Stimulated activated CD4-positive, alpha-beta T cell treated with anti-CD3 and anti-CD28 coated beads, TNF-alpha, amount 100 ng/mL, for 24 hours (primary cell): Measurements from ENCODE around the gene PKHD1.

Experiments
- DNase-seq, 3 experiments: peaks; one replicate each; pipeline ENCODE4 v3.0.0-alpha.2; 2020; ENCODE audit warnings: low read depth in 3 of 3

The PKHD1 gene

DNA sequence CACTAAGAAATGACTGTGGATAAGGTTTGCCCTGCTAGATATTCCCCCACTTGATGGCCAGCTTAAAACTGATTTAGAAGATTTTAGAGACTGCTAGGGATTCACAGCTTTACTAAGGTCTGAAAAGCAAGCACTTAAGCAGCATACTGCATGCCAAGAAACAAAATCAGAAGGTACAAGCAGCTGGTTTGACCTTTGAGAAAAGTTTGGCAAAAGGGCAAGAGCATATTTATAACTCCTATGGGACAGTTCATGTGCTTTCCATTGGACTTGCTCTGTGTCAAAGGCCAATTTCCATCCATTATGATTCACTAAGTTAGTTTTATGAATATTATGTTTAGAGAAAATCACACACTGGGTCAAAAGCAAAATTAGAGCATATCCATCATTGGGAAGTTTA, 402.8 kb downstream of the PKHD1 start:
- DNase-seq, result no peak

DNA sequence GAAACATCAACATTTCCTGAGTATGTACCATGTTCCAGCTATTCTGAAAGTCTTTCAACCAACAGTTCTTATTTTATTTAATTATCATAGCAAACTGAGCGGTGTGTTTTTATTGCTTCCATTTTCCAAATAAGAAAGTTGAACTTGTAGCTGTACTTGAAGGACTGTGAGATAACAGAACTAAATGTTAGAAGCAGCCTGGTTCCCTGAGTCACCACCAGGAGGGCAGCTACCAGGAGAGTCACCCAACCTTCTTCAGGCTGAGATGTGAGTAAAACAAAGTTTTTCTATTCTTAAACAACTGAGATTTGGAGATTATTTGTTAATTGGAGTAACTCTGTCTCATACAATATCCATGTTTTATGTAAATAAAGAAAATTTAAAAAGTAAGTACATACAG, 403.4 kb downstream of the PKHD1 start:
- DNase-seq, result no peak

DNA sequence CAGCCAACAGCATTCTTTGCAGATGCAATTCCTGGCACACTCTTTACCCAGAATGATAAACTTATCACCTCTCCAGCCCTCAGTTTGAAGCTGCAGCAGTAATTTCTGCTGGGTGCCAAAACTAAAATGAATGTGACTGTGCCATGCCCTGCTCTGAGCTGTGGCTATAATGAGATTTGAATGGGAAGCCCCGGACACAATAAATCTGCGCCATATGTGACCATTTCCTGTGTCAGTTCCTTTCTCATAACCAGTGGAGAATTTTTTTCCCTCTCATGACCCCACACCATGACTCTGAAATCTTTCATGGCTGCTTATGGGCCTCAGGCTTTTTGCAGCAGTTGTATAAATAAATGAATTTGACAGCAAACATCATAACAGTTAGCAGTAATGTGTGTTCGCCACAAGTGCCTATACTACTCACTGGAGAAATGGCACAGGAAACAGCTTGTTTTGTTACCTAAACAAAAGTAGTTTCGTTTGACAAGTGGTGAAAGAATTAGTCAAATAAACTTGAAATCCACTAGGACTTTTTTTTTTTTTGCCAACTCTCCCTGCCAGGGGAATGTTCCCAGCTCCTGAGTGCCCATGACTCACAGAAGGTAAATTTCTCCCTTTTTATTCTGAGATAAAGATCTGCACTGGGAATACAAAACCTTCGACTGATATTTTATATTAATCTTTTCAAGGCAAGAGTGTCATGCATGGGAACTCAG, 408.4 kb downstream of the PKHD1 start:
- DNase-seq, result no peak

DNA sequence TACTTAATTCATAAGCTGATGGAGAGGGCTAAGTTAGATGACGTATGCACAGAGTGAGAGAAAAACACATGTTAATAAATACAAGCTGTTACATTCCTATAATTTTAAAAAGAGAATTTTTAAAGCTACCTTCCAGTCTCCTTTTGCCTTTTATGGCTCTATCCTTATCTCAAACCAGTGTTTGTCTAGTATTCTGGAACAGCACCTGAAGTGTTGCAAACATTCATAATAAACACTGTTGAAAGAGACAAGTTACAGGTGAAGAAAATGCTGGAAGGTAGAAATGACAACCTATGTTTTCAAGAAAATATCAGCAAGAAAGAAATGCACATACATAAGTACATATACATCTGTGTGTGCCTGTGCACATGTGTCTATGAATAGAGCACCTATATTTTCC, 409.1 kb downstream of the PKHD1 start:
- DNase-seq, result no peak

DNA sequence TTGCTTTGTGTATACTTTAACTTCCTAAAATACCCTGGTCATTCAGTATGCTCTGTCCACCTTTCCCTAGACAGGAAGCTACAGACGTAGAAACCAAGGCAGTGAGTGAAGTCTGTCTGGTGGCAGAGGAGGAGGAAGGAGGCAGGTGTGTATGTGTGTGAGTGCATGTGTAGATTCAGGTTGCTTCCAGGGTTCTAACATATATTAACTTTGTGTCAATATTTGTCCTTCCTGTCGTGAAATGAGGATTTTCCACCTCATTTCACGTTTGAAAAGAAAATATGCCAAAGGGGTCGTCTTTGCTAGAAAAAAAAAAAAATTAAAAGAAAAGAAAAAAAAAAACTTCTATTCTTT, 411.5 kb downstream of the PKHD1 start:
- no peak for DNase-seq

DNA sequence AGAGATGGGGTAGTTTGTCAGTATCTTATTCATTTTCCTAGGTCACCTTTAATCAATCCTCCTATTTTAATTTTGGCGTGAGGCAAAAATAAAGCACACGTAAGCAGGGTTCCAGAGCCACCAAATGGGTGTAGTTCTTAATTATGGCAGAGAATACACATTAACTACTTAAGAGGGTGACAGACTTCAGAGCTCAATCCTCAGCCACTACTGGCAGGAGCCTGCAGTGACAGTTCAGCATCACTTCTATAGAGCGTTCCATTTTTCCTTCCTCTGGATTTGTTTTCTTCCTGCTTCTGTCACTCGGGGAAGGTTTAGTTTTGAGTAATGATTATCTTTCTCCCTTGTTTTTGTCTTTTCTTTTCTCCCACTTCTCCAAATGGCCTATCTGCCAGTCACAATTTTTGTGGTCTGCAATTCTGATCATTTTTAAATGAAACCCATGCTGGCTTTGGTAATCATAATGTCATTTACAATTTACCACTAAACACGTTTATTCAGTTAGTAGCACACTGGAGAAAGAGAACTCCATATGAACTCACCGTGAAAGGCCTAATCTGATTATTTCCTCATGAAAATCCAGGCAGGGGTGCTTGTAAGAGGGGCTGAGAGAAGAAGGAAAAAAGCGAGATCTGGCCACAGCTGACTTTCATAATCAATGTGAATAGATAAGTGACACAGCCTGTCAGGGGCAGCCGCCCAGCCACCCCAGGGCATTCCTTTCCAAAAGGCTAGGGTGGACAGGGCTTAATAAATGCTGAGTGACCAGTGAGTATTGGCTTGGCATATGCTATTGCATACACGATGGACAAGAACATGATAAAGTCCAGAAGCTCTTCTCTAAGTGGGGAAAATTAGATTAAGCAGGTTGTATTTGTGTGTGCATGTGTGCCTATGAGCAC, 412.1 kb downstream of the PKHD1 start:
- no peak for DNase-seq

DNA sequence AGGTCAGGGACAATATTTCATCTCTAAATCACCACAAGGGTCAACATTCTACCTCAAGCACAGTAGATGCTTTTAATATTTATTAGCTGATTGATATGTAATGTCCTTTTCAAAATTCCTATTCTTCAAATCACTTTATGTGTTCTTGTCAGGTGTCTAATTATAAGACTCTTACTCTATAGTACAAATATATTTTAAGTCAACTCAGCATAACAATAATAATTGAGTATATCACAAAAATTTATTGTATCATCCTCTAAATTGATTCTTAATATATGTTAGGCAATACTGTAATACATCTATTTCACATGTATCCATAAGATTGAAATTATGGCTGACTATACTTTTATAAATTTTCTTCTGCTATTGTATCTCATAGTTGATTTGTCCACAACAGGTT, 423.9 kb downstream of the PKHD1 start:
- DNase-seq, result no peak

DNA sequence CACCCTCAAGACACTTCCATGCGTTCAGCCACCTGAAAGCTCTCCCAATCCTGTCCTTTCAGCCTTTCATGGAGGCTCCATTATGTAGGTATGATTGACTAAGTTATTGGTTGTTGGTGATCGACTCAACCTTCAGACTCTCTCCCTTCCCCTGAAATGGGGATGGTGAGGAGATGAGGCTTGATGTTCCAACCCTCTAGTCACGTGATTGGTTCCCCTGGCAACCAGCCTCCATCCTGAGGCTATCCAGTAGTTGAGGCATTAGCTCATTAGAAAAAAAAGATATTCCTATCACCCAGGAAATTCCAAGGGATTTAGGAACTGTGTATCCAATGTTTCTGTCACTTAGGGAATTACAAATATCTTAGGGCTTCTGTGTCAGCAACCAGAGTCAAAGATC, 426.6 kb downstream of the PKHD1 start:
- DNase-seq, result no peak

DNA sequence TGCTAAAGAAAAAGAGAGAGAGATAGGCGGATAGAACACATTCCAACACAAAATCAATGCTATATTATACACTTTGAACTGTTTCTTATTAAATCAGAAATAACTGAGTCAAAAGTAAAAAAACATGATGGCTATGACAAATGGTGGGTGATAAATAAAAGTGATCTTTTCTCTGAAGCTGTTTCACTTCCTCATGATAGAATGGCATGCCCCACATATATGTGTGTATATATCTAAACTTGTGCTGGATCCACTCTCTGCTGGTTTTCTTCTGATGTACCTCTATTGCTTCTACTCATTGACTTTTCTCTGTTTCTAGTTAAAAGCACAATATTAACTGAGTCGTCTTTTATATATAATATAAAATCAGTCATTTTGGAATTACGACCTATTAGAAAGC, 429.9 kb downstream of the PKHD1 start:
- DNase-seq, result no peak

DNA sequence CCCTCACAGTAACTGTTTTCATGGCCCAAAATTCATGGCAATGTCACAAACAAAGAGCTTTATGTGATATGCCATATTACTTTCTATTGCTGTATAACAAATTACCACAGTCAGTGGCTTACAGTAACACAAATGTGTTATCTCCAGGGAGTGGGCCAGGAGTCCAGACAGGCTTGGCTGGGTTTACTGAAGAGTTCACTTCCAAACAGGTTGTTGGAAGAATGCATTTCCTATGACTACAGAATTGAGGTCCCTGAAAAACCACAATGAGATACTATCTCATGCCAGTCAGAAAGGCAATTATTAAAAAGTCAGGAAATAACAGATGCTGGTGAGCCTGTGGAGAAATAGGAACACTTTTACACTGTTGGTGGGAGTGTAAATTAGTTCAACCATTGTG, 431.9 kb downstream of the PKHD1 start:
- no peak for DNase-seq

DNA sequence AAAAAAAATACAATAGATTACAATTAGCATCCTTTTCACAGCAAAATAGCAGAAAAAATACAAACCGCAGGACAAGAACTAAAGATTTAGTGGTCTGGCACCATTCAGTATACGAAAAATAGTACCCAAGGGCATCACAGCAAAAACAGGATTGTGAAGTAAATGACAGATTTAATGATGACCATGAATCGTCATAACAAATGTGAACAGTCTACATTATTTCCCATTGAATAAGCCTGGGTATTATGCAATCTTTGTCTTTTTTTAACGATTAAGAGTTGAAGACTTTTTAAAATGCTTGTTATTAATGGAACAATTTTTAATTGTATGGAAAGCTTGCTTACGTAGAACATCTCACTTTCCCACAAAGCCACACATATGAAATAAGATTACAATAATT, 432.8 kb downstream of the PKHD1 start:
- DNase-seq, result no peak

DNA sequence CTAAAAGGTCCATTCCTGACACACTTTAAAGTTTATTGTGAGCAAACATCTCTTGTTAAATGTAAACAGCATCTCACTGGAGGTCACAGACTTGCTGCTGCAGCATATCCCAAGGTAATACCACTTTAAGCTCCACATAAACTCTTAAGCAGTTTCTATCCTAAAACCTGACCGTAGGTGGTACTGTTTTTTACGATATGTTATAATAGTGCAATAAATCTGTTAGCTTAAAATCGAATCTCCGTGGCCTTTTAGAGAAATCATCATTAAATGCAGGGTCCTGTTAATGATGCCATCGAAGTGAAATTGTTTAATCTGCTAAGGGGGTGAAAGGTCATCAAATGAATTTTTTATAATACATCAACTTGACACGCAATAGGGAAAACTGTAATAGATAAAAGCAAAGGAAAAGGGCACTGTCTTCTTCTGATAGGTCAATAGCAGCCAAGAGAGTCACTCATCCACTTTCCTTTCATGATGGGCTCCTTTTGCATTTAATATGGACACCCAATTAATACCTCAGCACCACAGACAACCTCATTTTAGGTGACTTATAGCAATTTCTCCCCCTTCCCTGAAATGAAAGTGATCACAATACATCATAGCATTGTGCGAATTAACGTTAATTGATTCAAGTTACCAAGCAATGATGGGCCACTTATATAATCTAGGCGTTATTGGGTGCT, 436.1 kb downstream of the PKHD1 start:
- DNase-seq, result no peak

DNA sequence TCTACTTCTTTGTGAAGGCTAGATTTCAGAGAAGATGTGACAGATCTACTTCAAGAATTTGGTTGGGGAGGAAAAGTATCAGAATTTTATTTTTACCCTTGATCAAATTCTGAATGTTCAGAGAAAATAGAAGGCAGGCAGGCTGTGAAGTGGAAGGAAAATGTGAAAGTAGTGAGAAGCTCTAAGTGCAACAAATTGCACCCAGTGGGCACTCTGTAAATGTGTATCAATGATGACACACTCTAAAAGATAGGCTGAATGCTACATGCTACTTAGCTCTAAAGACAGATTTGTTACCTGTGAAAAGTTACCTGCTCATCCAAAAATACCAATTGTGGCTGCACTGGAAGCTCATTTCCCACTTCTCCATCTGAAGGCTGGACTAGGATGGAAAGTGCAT, 438.6 kb downstream of the PKHD1 start:
- no peak for DNase-seq

DNA sequence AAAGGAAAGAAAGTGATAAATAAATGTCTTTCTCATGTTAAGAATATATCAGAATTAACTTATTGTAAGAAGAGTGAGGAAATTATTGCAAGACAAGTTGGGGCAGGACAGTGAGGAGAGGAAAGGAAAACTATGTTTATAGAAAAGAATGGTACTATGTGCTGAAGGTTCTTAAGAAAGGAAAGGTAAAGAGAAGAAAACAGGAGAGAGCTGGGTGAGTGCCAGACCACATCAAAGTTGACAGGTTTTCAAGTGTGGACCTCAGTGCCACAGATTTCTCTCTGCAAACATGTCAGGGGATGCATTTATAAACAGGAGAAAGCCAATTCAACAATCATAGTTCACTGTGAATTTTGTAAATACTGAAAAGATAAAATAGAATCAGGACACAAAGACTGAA, 439.2 kb downstream of the PKHD1 start:
- no peak for DNase-seq

DNA sequence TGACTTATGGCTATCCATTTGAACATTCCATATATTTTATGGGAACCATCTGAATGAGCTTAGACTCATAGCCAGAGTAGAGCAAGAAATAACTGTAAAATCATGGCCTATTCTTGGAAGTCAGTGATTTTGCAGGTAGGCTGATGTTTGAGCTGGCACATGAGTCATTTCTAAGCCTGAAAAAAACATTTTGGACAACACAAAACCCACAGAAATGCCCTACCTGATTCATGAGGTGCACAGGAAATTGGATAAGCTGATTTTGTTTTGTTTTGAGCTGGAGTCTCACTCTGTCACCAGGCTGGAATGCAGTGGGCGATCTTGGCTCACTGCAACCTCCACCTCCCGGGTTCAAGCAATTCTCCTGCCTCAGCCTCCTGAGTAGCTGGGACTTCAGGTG, 443.0 kb downstream of the PKHD1 start:
- DNase-seq, result no peak

DNA sequence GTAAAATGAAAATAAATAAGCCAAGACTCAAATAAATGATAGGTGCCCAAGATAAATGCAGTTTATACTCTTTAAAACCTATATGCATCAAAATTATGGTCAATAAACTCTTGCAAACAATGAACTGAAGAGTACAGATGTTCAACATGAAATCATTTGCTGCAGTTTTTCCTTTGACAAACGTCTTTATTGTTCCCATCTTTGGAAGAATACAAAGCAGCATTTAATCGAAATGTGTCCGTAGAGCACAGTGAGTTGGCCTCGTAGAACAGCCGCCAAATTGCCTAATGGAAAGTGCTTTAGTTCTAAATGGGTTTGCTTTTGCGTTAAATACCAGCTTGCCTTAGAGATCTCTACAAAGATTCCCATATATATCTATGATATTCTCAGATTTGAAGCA, 447.4 kb downstream of the PKHD1 start:
- DNase-seq, result no peak

DNA sequence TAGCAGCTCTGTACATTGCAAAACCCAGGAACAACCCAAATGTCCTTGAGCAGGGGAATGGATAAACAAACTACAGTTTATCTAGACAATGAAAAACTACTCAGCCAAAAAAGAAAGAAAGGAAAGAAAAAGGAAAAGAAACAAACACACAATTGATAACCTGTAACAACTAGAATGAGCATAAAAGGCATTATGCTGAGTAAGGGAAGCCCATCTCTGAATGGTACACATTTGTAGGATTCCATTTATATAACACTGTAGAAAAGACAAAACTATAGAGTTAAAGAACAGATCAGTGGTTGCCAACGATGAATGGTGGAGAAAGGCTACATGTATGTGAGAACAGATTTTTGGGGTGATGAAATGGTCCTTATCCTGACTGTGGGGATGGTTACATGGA, 454.0 kb downstream of the PKHD1 start:
- DNase-seq, result no peak

DNA sequence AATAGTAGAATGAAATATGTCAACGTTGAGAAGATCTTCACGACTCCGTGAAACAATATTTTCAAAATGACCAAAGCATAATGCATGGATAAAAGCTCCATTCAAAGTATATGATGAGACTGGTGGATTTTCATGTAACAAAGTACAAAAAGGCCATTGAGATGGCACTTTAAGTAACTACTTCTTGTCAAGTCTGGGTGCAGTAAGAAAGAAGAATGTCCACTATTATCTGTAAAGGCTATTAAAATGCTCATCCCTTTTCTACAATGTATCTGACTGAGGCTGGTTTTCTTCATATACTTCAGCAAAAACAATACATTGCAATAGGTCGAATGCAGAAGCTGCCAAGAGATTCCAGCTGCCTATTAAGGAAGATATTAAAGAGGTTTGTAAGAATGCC, 457.4 kb downstream of the PKHD1 start:
- DNase-seq, result no peak

DNA sequence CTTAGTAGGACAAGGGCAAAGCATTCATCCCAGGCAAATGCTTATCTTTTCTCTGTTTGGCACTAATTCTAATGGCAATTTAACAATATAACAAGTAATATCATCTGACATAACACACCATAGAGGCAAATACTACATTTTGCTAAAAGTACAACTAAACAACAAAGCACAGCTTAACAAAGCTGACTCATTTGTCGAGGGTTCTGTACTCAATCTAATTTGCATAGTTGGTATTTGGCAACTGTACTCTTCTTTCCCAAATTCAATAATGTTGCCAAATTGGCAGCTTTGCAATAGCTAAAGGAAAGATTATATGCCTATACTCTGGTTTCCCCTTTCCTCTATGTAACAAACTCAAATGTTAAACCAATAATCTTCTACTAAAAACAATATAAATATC, 461.0 kb downstream of the PKHD1 start:
- no peak for DNase-seq

DNA sequence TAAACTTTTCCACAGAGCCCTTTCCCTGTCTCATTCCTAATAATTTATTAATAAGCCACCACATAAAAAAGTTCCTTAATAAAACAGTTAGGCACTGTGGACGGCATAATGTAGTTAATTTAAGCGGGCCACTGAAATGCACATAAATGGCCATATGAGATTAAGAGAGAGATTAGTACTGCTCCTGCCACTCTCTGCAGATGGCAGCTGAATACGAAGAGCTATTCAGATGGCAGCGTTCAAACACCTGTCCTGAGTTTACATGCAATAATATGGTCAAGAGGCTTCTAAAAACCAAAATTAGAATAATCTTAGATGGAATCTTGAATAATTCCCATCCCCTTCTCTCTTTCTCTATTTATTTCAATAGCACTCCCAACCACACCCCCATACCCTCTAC, 461.8 kb downstream of the PKHD1 start:
- DNase-seq, result no peak

DNA sequence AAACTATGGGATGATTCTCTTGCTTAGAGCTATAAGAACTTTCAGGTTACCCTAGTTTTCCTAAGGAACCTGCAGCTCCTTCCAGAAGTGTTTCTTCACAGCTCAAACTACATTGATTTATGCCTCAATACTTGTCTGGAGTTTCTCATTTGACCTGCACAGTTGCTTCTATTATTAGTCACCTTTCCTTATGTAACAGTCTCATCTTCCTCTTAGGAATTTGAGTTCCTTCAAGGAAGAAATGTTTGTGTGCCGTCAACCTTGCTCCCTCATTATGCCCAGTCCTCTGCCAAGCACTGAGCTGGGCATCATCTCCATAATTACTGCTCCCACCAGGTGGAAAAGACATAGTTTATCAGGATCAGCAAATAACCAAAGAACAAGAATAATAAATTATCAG, 466.4 kb downstream of the PKHD1 start:
- no peak for DNase-seq

DNA sequence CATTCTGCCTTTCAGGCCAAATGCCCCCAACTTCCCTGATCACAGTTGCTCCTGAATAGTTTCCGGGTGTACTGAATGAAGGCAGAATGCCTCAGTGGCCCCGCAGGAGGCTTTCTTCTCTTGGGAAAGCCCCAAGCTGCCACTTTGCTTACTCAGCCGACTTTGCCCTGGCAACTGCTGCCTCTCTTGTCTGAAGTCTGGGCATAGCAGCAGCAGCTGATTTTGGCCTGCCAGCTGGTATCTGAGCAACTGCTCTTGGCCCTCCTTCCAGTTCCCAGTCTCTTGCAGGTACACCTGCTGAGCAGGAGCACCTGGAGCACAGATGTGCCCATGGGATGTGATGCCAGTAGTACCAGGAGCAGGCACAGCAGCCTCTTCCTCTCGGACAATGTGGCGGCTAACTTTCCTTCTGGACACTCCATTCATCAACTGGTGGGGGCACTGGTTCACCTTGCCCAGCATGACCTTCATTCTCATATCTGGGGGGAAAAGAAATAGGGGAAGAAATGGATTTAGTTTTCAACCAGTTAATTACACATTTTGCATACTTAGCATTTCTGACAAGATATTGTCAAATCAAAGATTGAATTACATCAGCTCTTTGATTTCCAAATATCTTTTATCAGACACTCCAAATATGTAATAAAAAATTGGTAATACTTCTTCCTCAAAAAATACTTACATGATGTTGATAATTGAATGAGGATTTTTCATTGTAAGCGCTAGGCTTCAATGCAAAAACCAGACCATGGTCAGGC, 468.2 kb downstream of the PKHD1 start:
- no peak for DNase-seq
